GM18907 (cell line): ENCODE measurements around the gene MCM7.

Experiments used
- ATAC-seq: cut with Tn5 transposase; IDR thresholded peaks from one replicate; pipeline ENCODE4 v1.9.1; 2021; ENCODE audit warnings: mild to moderate bottlenecking, moderate library complexity; ENCODE audit not compliant: unreplicated experiment

The MCM7 gene

GRCh38 chr7:100124301-100125230 lies 23.4 kb upstream of the MCM7 start:
- ATAC-seq, result no peak

- ATAC-seq, result no peak
Measured at GRCh38 chr7:100122568-100122967, 21.4 kb upstream of the MCM7 start.

- ATAC-seq, result no peak
Measured at GRCh38 chr7:100122067-100122466, 20.9 kb upstream of the MCM7 start.

- ATAC-seq, result no peak
Measured at GRCh38 chr7:100120733-100121036, 19.5 kb upstream of the MCM7 start.

GRCh38 chr7:100119970-100120732 lies 19.0 kb upstream of the MCM7 start:
- ATAC-seq, result peak; percentile 33

- peak; percentile 72 for ATAC-seq
Measured at GRCh38 chr7:100119072-100119969, 18.1 kb upstream of the MCM7 start, which contains the start of the genes CNPY4 and TAF6. TSS of gene CNPY4 (plus strand) at chr7:100119634. CDS start at chr7:100119745, 111 bp downstream. TSS of gene TAF6 (minus strand) at chr7:100119358. CDS start at chr7:100114209, 5,149 bp downstream.

- ATAC-seq, result no peak
Measured at GRCh38 chr7:100118388-100119071, 17.3 kb upstream of the MCM7 start.

GRCh38 chr7:100115026-100115425 lies 13.8 kb upstream of the MCM7 start:
- ATAC-seq, result no peak

GRCh38 chr7:100111914-100112313 lies 10.7 kb upstream of the MCM7 start:
- ATAC-seq, result no peak

- ATAC-seq, result no peak
Measured at GRCh38 chr7:100111156-100111555, 10.0 kb upstream of the MCM7 start.

GRCh38 chr7:100109521-100110163 lies 8.4 kb upstream of the MCM7 start:
- no peak for ATAC-seq

GRCh38 chr7:100107890-100108289 lies 6.7 kb upstream of the MCM7 start:
- ATAC-seq, result no peak

- no peak for ATAC-seq
Measured at GRCh38 chr7:100107125-100107737, 6.0 kb upstream of the MCM7 start.

GRCh38 chr7:100106633-100107032 lies 5.4 kb upstream of the MCM7 start:
- no peak for ATAC-seq

GRCh38 chr7:100105534-100105933 lies 4.3 kb upstream of the MCM7 start:
- ATAC-seq, result no peak

- no peak for ATAC-seq
Measured at GRCh38 chr7:100102950-100103840, 2.0 kb upstream of the MCM7 start.

- ATAC-seq, result peak; percentile 67
Measured at GRCh38 chr7:100100420-100101015, 679 bp downstream of the MCM7 start.

GRCh38 chr7:100099452-100099851 lies 1.7 kb downstream of the MCM7 start:
- ATAC-seq, result no peak
